Activated CD8-positive, alpha-beta memory T cell treated with anti-CD3 and anti-CD28 coated beads, Interleukin-2, amount 50 U/mL, for 24 hours (primary cell): ENCODE measurements around the gene CENPA.

Experiments
- DNase-seq: peaks from one replicate; pipeline ENCODE4 v3.0.0-alpha.2; 2020; ENCODE audit errors: extremely low read depth

The CENPA gene

GRCh38 chr2:26843041-26843440 lies 57.2 kb downstream of the CENPA start:
- DNase-seq: no peak
